Neuronal stem cell (in vitro differentiated cells): Measurements from ENCODE around the gene GDI2.
"Not testable (repeated sequence)": the region's sequence is repeated elsewhere in the genome, so short reads cannot be mapped to it uniquely, and the experiment has no call there.

Experiments used
- DNase-seq: peaks from one replicate; pipeline ENCODE4 v3.0.0-alpha.2; 2013; ENCODE audit warnings: low spot score
- H2AFZ ChIP-seq: one replicate; pipeline ENCODE4 v1.6.1; 2013; ENCODE audit warnings: mild to moderate bottlenecking, low read length, inconsistent platforms
- H2AK5ac ChIP-seq: 2 replicates; pipeline ENCODE4 v1.6.1; 2013; ENCODE audit warnings: low read depth, mild to moderate bottlenecking, inconsistent platforms, low read length, moderate library complexity, mixed read lengths
- H2BK120ac ChIP-seq: 2 replicates; pipeline ENCODE4 v1.6.1; 2013; ENCODE audit warnings: low read depth, mild to moderate bottlenecking, inconsistent platforms, low read length, moderate library complexity, mixed read lengths
- H2BK12ac ChIP-seq: one replicate; pipeline ENCODE4 v1.6.1; 2013; ENCODE audit warnings: low read length, inconsistent platforms
- H2BK15ac ChIP-seq: 2 replicates; pipeline ENCODE4 v1.6.1; 2013; ENCODE audit warnings: mild to moderate bottlenecking, low read length, inconsistent platforms, mixed read lengths
- H2BK5ac ChIP-seq: one replicate; pipeline ENCODE4 v1.6.1; 2013; ENCODE audit warnings: inconsistent platforms, mild to moderate bottlenecking, low read length, moderate library complexity
- H3K14ac ChIP-seq: one replicate; pipeline ENCODE4 v1.6.1; 2013; ENCODE audit warnings: low read length, inconsistent platforms
- H3K18ac ChIP-seq: 2 replicates; pipeline ENCODE4 v1.6.1; 2013; ENCODE audit warnings: low read length, inconsistent platforms
- H3K23ac ChIP-seq: 2 replicates; pipeline ENCODE4 v1.6.1; 2013; ENCODE audit warnings: low read depth, mild to moderate bottlenecking, mixed read lengths, low read length, inconsistent platforms; ENCODE audit not compliant: poor library complexity
- H3K27ac ChIP-seq: replicated peaks from 3 replicates; pipeline ENCODE4 v1.5.1; 2013; ENCODE audit warnings: low read length, inconsistent platforms
- H3K27me3 ChIP-seq, 3 experiments: 2 replicates each; pipeline ENCODE4 v1.6.1; 2013; ENCODE audit warnings: low read length in 3 of 3, mild to moderate bottlenecking in 2 of 3, inconsistent platforms in 1 of 3, low read depth in 1 of 3, mixed read lengths in 1 of 3, moderate library complexity in 1 of 3; ENCODE audit not compliant: control insufficient read depth in 3 of 3, insufficient read depth in 3 of 3
- H3K36me3 ChIP-seq, 2 donors: replicated peaks in 1 of 2; 2 replicates each; pipeline ENCODE4 v1.6.1; 2013; ENCODE audit warnings: low read length in 2 of 2; ENCODE audit not compliant: control insufficient read depth in 2 of 2, insufficient read depth in 2 of 2
- H3K4ac ChIP-seq: 2 replicates; pipeline ENCODE4 v1.6.1; 2013; ENCODE audit warnings: inconsistent platforms, mild to moderate bottlenecking, low read length, moderate library complexity
- H3K4me1 ChIP-seq, 2 donors: 1 replicate in 1 of 2; 2 replicates in 1 of 2; pipeline ENCODE4 v1.6.1; 2013; ENCODE audit warnings: low read length in 2 of 2, low read depth in 1 of 2; ENCODE audit not compliant: control insufficient read depth in 2 of 2, insufficient read depth in 1 of 2
- H3K4me2 ChIP-seq: one replicate; pipeline ENCODE4 v1.6.1; 2013; ENCODE audit warnings: mild to moderate bottlenecking, low read length, inconsistent platforms; ENCODE audit not compliant: insufficient read depth, poor library complexity, severe bottlenecking
- H3K4me3 ChIP-seq, 2 donors: 2 replicates each; pipeline ENCODE4 v1.5.1; 2013; ENCODE audit warnings: low read length in 2 of 2, mild to moderate bottlenecking in 2 of 2, inconsistent platforms in 1 of 2, moderate library complexity in 1 of 2
- H3K79me1 ChIP-seq: one replicate; pipeline ENCODE4 v1.6.1; 2013; ENCODE audit warnings: low read depth, mild to moderate bottlenecking, inconsistent platforms, low read length, moderate library complexity
- H3K9ac ChIP-seq: one replicate; pipeline ENCODE4 v1.6.1; 2013; ENCODE audit warnings: mild to moderate bottlenecking, low read depth, low read length, inconsistent platforms; ENCODE audit not compliant: poor library complexity
- H3K9me3 ChIP-seq, 2 donors: replicated peaks in 1 of 2; 2 replicates each; pipeline versions ENCODE3 to v1.6.1; 2013; ENCODE audit warnings: low read length in 2 of 2, mild to moderate bottlenecking in 2 of 2, inconsistent platforms in 1 of 2, low read depth in 1 of 2, mixed read lengths in 1 of 2, moderate library complexity in 1 of 2; ENCODE audit not compliant: control insufficient read depth in 2 of 2, insufficient read depth in 1 of 2
- H4K8ac ChIP-seq: one replicate; pipeline ENCODE4 v1.6.1; 2013; ENCODE audit warnings: low read depth, mild to moderate bottlenecking, inconsistent platforms, low read length, moderate library complexity
- H4K91ac ChIP-seq: one replicate; pipeline ENCODE4 v1.6.1; 2013; ENCODE audit warnings: low read length, low read depth, mild to moderate bottlenecking, inconsistent platforms; ENCODE audit not compliant: poor library complexity
- WGBS, 2 donors: extraction: QIAGEN DNeasy Blood & Tissue Kit; methylation state at CpG; one replicate each; pipeline ENCODE4 v1.1.7; 2013; ENCODE audit warnings: missing lambda C conversion rate in 2 of 2, mixed read lengths in 1 of 2; ENCODE audit not compliant: insufficient read length in 2 of 2, insufficient replicate concordance in 1 of 2; ENCODE audit errors: extremely low coverage in 2 of 2; 5-methylcytosine and 5-hydroxymethylcytosine counted together

Gene GDI2

GRCh38 chr10:5809527-5810154 lies 3.6 kb downstream of the GDI2 start:
- Histone ChIP-seq H3K79me1 (peaks cover 7% of the 10 kb centered on the region), H2AK5ac (no peak overlapping the region), H3K4ac (no peak overlapping the region), H2BK120ac (no peak overlapping the region), H2AFZ (no peak overlapping the region), H3K4me1 (peaks cover 0 to 9% of the 10 kb centered on the region in 2 donors), H4K8ac (no peak overlapping the region), H3K14ac (no peak overlapping the region), H3K4me2 (no peak overlapping the region), H2BK12ac (no peak overlapping the region), H3K9ac (no peak overlapping the region), H2BK5ac (no peak overlapping the region), H3K36me3 (peaks cover 5 to 51% of the 10 kb centered on the region in 2 donors), H3K23ac (no peak overlapping the region), H3K4me3 (no peak overlapping the region), H2BK15ac (no peak overlapping the region), H4K91ac (no peak overlapping the region), H3K27ac (no peak overlapping the region), H3K9me3 (peaks cover 3 to 5% of the 10 kb centered on the region in 2 donors), H3K18ac (no peak overlapping the region), H3K27me3 (no peaks in the 10 kb centered on the region)
- WGBS, 2 donors: no CpG with 5 or more reads among the region's 4 CpGs
- no peak for DNase-seq

- not testable (repeated sequence) for H3K23ac ChIP-seq
These were observed 4.3 kb downstream of the GDI2 start for GRCh38 chr10:5808783-5809392.

GRCh38 chr10:5806745-5807144 lies 6.5 kb downstream of the GDI2 start:
- no peak overlapping the region for H4K8ac ChIP-seq
- H3K18ac ChIP-seq: no peak overlapping the region
- H2BK15ac ChIP-seq: no peak overlapping the region
- no peak overlapping the region for H2BK120ac ChIP-seq
- no peak overlapping the region for H2AK5ac ChIP-seq
- no peak overlapping the region for H3K4me3 ChIP-seq
- no peak overlapping the region for H3K14ac ChIP-seq
- no peak for DNase-seq
- no peak overlapping the region for H2BK5ac ChIP-seq
- H3K9ac ChIP-seq: no peak overlapping the region
- H3K4me2 ChIP-seq: no peak overlapping the region
- no peak overlapping the region for H3K23ac ChIP-seq
- no peaks in the 10 kb centered on the region for H3K27me3 ChIP-seq
- H3K27ac ChIP-seq: no peak overlapping the region
- H3K79me1 ChIP-seq: peaks cover 1% of the 10 kb centered on the region
- H3K9me3 ChIP-seq: peaks cover 3 to 5% of the 10 kb centered on the region in 2 donors
- H4K91ac ChIP-seq: no peak overlapping the region
- no peak overlapping the region for H3K4ac ChIP-seq
- H2BK12ac ChIP-seq: no peak overlapping the region
- H3K4me1 ChIP-seq: peaks cover 0 to 9% of the 10 kb centered on the region in 2 donors
- H2AFZ ChIP-seq: no peak overlapping the region
- WGBS, 2 donors: no CpG with 5 or more reads among the region's 2 CpGs
- H3K36me3 ChIP-seq: peaks cover 5 to 71% of the 10 kb centered on the region in 2 donors

More at GRCh38 chr10:5808783-5809392, 4.3 kb downstream of the GDI2 start:
- DNase-seq, H2BK15ac ChIP-seq, H3K27ac ChIP-seq, H2AK5ac ChIP-seq, H3K27me3 ChIP-seq, H3K9ac ChIP-seq, H2BK12ac ChIP-seq, H2AFZ ChIP-seq, H4K91ac ChIP-seq, H2BK120ac ChIP-seq, H3K79me1 ChIP-seq, H3K4ac ChIP-seq, H3K18ac ChIP-seq, H2BK5ac ChIP-seq, H3K4me1 ChIP-seq, H3K9me3 ChIP-seq, H3K4me3 ChIP-seq, H3K4me2 ChIP-seq, H3K14ac ChIP-seq, H4K8ac ChIP-seq: not testable (repeated sequence)
- WGBS, 2 donors: no CpG with 5 or more reads among the region's 7 CpGs
- H3K36me3 ChIP-seq: peaks cover 5 to 57% of the 10 kb centered on the region in 2 donors

GRCh38 chr10:5805711-5806110 lies 7.5 kb downstream of the GDI2 start:
- DNase-seq: no peak
- no peak overlapping the region for H3K14ac ChIP-seq
- H2AFZ ChIP-seq: no peak overlapping the region
- H2BK5ac ChIP-seq: no peak overlapping the region
- no peak overlapping the region for H4K91ac ChIP-seq
- no peak overlapping the region for H2BK12ac ChIP-seq
- H3K27ac ChIP-seq: no peak overlapping the region
- peaks cover 4% of the 10 kb centered on the region for H3K79me1 ChIP-seq
- no CpG with 5 or more reads among the region's 4 CpGs for WGBS, 2 donors
- H3K9me3 ChIP-seq: peaks cover 3 to 5% of the 10 kb centered on the region in 2 donors
- no peak overlapping the region for H2AK5ac ChIP-seq
- no peak overlapping the region for H3K18ac ChIP-seq
- no peak overlapping the region for H2BK15ac ChIP-seq
- no peak overlapping the region for H3K9ac ChIP-seq
- no peak overlapping the region for H2BK120ac ChIP-seq
- H3K4me3 ChIP-seq: no peak overlapping the region
- H3K36me3 ChIP-seq: peaks cover 5 to 82% of the 10 kb centered on the region in 2 donors
- H3K23ac ChIP-seq: no peak overlapping the region
- no peak overlapping the region for H4K8ac ChIP-seq
- H3K4ac ChIP-seq: no peak overlapping the region
- peaks cover 0 to 9% of the 10 kb centered on the region in 2 donors for H3K4me1 ChIP-seq
- no peak overlapping the region for H3K4me2 ChIP-seq
- no peaks in the 10 kb centered on the region for H3K27me3 ChIP-seq
